Activated CD4-positive, alpha-beta T cell treated with anti-CD3 and anti-CD28 coated beads for 48 hours (primary cell): ENCODE data around the gene DHCR24.

Experiments used
- DNase-seq: peaks from one replicate; pipeline ENCODE4 v3.0.0-alpha.2; 2020

The DHCR24 gene

GRCh38 chr1:54864460-54865208 is 22.4 kb downstream of the DHCR24 start:
- DNase-seq, result no peak

- no peak for DNase-seq
These were observed 23.7 kb downstream of the DHCR24 start for GRCh38 chr1:54863267-54863665.

- DNase-seq, result no peak
These were observed 25.8 kb downstream of the DHCR24 start for GRCh38 chr1:54861070-54861761.

- DNase-seq, result no peak
These were observed 27.1 kb downstream of the DHCR24 start for GRCh38 chr1:54859700-54860391.

GRCh38 chr1:54857746-54858561 is 29.0 kb downstream of the DHCR24 start:
- no peak for DNase-seq

- DNase-seq, result no peak
These were observed 29.9 kb downstream of the DHCR24 start for GRCh38 chr1:54857141-54857540.

- DNase-seq, result no peak
These were observed 32.5 kb downstream of the DHCR24 start for GRCh38 chr1:54854381-54855020.

- no peak for DNase-seq
These were observed 33.1 kb downstream of the DHCR24 start for GRCh38 chr1:54853793-54854370.

- DNase-seq, result no peak
These were observed 33.8 kb downstream of the DHCR24 start for GRCh38 chr1:54853096-54853792.

- DNase-seq, result no peak
These were observed 35.0 kb downstream of the DHCR24 start for GRCh38 chr1:54851936-54852524.

GRCh38 chr1:54851406-54851805 is 35.6 kb downstream of the DHCR24 start:
- no peak for DNase-seq

- DNase-seq, result no peak
These were observed 36.3 kb downstream of the DHCR24 start for GRCh38 chr1:54850737-54851136.

GRCh38 chr1:54850069-54850730 is 36.8 kb downstream of the DHCR24 start:
- no peak for DNase-seq

- no peak for DNase-seq
These were observed 37.6 kb downstream of the DHCR24 start for GRCh38 chr1:54849219-54850068.

- DNase-seq, result no peak
These were observed 38.7 kb downstream of the DHCR24 start for GRCh38 chr1:54848134-54848948.

GRCh38 chr1:54846716-54847284 is 40.2 kb downstream of the DHCR24 start:
- DNase-seq, result no peak

- no peak for DNase-seq
These were observed 40.7 kb downstream of the DHCR24 start for GRCh38 chr1:54846301-54846700.

- DNase-seq, result no peak
These were observed 41.2 kb downstream of the DHCR24 start for GRCh38 chr1:54845772-54846171.
